ENCODE data around the gene WWP2.
A peak's percentile ranks its signal among the peaks of the same experiment; 100 is the strongest.
"Not testable (repeated sequence)": the region's sequence is repeated elsewhere in the genome, so short reads cannot be mapped to it uniquely, and the experiment has no call there.

WWP2 gene

GRCh38 chr16:69798466-69798865, 36.3 kb downstream of the WWP2 start:
- DNase-seq, result peak; percentile 42

GRCh38 chr16:69799611-69800031, 37.5 kb downstream of the WWP2 start:
- DNase-seq, result peak; percentile 55

DNA sequence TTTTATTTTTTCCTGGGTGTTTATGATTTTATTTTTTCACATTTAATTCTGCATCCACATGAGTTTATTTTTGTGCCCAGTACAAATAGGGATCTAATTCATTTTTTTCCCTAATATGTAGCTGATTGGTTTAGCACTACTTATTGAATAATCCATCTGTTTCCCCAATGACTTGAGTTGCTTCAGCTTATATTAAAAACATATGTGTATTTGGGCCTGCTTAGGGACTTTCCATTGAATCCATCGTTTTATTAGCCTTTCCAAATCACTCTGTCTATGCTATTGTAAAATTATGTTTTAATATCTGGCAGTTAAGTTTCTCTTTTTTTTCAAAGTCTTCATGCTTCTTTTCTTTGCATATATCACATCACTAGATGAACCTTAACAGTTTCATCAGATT, 42.2 kb downstream of the WWP2 start:
- no peak for DNase-seq

DNA sequence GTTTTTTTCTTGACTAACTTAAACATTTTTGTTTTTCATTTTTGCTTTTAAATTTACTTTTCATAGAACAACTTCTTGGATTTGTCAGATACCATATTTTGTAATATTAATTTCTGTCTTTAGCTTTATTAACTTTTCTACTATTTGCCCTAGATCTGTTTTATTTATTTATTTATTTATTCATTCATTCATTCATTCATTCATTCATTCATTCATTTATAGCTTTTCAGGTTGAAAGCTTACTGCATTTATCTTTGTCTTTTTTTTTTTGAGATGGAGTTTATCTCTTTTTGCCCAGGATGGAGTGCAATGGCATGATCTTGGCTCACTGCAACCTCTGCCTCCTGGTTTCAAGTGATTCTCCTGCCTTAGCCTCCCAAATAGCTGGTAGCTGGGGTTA, 44.6 kb downstream of the WWP2 start:
- DNase-seq, result not testable (repeated sequence)

- DNase-seq, result no peak
Observed at GRCh38 chr16:69812688-69813014, 50.5 kb downstream of the WWP2 start.

GRCh38 chr16:69814078-69814477, 51.9 kb downstream of the WWP2 start:
- DNase-seq, result no peak

- no peak for DNase-seq
Observed at GRCh38 chr16:69814561-69814960, 52.4 kb downstream of the WWP2 start.

DNA sequence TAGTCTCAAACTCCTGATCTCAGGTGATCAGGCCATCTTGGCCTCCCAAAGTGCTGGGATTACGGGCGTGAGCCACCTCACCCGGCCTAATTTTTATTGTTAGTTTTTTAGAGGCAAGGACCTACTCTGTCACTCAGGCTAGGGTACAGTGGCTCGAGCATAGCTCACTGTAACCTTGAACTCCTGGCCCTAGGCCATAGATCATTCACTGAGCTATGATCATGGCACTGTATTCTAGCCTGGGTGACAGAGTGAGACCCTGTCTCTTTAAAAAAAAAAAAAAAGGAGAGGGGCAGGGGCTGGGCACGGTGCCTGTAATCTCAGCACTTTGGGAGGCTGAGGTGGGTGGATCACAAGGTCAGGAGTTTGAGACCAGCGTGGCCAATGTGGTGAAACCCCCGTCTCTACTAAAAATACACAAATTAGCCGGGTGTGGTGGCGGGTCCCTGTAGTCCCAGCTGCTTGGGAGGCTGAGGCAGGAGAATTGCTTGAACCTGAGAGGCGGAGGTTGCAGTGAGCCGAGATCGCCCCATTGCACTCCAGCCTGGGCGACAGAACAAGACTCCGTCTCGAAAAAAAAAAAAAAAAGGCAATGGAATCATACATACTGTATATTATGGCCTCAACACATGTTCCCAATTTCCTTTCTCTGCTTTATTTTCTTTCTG, 53.2 kb downstream of the WWP2 start:
- DNase-seq, result not testable (repeated sequence)

DNA sequence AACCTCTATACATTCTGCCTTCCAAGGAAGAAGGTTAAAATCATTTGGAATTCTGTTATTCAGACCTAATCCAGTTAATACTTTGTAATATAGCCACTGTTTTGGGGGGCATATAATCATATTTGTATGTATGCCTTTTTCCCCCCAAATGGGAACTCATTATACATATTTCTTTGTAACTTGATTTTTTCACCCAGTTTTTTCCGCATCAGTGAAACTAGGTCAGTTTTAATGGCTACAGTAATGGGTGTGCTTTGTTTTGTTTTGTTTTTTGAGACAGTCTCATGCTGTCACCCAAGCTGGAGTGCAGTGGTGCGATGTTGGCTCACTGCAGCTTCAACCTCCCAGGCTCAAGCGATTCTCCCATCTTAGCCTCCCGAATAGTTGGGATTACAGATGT, 54.9 kb downstream of the WWP2 start:
- DNase-seq, result no peak

DNA sequence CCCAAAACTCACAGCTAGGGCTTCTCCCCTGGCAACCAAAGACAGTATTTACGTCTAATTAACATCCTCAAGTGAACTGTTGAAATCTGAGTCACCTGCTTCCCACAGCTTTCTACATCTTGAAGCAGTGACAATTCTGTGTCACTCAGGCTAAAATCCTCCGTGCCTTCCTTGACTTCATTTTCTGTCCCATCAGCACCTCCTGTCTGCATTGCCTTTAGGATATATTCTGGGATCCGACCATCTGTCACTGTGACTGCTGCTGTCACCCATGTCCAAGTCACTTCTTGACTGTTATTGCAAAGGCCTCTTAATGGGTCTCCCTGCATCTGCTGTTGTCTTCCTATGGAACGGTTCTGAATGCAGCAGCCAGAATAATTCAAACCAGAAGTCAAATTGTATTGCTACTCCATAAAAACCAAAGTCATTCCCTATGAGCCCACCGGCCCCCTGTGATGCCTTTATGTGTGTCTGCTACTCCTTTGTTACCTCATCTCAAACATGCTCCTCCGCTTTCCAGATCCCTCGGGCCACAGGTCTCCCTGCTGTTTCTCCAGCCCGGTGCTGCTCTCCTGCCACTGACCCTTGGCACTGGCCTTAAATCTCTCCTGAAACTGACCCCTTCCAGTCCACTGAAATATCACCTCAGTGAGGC, 56.9 kb downstream of the WWP2 start:
- DNase-seq, result no peak

- peak; percentile 86 for DNase-seq
Observed at GRCh38 chr16:69820926-69821541, 58.9 kb downstream of the WWP2 start.

GRCh38 chr16:69821844-69822173, 59.7 kb downstream of the WWP2 start:
- DNase-seq, result no peak

- no peak for DNase-seq
Observed at GRCh38 chr16:69822174-69822935, 60.2 kb downstream of the WWP2 start.

DNA sequence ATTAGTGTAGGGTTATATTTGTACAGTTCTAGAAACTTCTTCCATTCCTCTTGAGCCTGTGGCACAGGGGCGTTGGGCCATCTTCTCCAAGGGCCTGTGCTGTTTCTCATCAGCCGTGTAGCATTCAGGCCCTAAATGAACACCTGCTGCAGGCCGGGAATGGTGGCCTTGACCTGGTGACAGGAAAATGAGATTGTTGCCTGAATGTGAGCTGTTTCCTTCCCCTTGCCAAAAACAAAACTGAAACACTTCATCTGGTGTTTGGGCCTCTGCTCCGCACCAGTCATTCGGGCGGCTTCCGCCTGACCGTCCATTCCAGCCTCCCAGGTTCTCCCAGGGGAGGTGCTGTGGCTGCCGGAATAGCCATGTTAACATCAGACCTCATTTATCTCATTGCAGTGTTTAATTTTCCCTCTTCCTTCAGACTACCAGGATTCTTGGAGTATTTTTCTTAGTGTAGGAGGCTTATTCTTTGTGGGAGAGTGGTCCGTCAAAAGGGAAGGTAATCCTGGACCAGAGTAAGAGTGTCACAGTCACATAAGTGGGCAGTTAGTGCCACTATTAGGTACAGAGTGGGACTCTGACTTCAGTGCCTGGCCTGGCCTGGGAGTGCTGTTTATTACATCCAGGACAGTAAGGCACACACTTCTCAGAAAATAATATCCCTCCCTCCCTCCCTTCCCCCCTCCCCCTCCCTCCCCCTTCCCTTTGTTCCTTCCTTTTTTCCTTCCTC, 61.9 kb downstream of the WWP2 start:
- peak; percentile 58 for DNase-seq

- not testable (repeated sequence) for DNase-seq
Observed at GRCh38 chr16:69824564-69825142, 62.5 kb downstream of the WWP2 start.

DNA sequence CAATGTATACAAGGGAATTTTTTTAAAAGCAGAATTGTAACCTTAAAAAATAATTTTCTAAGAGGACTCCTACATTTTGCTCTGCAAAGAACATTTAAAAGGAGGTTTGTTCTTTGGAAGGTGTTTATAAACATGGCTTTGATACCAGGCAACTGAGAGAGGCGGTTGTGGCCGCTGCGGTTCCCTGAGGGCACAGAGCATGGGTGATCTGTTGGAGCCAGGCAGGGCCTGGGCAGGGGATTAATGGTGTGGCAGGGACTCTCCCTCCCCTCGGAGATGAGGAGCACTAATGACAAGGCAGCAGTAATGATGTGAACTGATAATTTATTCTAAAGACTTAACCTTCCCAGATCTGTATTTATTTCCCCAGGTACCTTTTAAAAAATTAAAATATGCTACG, 65.4 kb downstream of the WWP2 start:
- DNase-seq, result no peak

- DNase-seq, result no peak
Observed at GRCh38 chr16:69829338-69829737, 67.2 kb downstream of the WWP2 start.

DNA sequence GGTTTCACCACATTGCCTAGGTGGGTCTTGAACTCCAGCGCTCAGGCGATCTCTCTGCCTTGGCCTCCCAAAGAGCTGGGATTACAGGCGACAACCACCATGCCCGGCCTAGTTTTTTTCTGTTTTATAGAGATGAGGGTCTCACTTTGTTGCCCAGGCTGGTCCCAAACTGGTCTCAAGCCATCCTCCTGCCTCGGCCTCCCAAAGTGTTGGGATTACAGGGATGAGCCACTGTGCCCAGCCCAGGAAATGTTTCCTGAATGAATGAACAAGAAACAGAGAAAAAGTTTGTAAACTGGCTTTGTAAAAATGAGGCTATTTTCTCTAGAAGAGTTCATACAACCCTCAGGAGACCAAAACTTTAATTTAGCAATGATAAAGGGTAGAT, 68.0 kb downstream of the WWP2 start:
- no peak for DNase-seq

DNA sequence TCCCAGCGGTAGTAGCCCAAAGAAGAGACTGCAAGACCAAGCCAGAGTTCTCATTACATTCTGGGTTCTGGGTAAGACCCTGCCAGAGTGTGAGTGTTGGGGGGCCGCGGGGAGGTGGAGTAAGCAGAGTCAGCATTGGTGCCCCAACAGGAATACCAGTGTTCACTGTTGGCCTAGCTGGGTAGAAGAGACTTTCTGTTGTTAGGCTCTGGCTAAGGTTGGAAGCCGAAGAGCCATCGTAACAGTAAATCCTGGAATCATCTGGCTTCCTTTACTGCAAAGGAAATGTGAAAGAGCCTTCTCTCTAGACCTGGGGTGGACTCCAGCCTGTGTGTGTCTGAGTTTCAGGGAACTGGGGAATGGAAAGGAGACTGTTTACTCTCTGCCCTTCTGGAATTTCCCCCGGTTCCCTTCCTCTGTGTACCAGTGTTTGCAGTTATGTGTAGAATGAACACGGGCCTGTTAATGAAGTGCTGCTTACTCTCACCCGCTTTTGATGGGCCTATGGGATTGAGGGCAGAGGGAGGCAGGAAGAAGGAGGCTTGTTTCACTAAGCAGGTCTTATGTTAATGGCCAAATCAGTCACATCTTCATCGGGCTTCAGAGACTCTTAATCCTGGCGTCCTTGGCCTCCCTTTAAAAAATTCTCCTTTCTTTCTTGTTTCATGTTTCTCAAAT, 68.5 kb downstream of the WWP2 start:
- DNase-seq, result peak; percentile 43

GRCh38 chr16:69831212-69832123, 69.3 kb downstream of the WWP2 start:
- no peak for DNase-seq

All from femur (tissue), 1 donor.